ENCODE measurements around the gene CCM2L.

The CCM2L gene

DNA sequence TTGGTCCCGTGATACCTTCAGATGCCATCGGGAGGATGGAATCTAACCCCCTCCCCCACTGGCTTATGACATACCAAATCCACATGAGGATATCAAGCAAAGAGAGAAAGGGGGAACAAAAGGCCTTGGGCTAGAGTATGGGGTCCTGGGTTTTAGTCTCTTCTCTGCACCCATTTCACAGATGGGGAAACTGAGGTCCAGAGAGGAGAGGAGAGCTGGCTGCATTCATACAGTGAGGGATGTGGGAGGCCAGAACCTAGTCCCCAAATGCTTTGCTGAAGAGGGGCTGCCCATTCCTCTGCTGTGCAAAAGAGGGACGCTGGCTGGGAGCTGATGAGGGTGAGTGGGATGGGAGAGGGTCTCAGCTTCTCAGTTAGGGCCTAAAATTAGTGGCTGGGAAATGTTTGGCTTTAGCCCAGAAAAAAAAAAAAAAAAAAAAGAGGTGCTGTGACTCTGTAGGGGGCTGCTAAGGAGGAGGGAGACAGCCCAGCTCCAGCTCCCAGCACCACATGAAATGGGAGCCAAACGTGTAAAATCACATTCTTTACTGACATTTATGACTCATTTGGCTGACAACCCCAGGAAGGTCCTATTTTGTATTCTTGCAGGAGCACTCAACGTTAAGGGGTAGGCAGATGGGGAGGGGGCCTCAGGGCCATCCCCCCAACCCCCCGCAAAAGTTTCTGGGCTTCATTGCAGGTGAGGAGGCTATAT lies 30.4 kb upstream of the CCM2L start:
- H3K27me3 ChIP-seq (ENCODE audit: insufficient read depth, low read length): no peaks in the 10 kb centered on the region
- H3K4me1 ChIP-seq (ENCODE audit: insufficient read depth, low read length): peaks cover 6% of the 10 kb centered on the region
- no peak overlapping the region for H3K4me3 ChIP-seq (ENCODE audit: low read length)
- no peak overlapping the region for H2AFZ ChIP-seq (ENCODE audit: low read depth, low read length)
- no peaks in the 10 kb centered on the region for H3K9me3 ChIP-seq (ENCODE audit: low read length)
- no peaks in the 10 kb centered on the region for H3K36me3 ChIP-seq (ENCODE audit: insufficient read depth, low read length)

DNA sequence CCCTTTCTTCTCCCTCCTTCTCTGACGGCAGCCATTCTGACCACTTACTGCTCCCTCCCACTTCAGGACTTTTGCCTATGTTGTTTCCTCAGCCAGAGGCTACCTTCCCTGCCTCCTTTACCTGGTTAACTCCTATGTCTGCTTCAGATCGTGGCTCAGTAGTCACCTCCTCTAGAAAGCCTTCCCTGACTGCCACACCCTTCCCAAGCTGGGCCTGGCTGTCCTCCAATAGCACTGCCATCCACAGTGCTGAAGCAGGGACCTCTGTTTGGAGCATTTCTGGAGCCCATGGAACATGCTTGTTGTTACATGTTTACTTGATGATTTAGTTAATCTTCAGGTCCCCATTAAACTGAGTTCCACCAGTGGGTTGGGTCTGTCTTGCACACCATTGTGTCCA lies 28.5 kb upstream of the CCM2L start:
- Histone ChIP-seq H2AFZ (ENCODE audit: low read depth, low read length) (no peak overlapping the region), H3K27me3 (ENCODE audit: insufficient read depth, low read length) (no peaks in the 10 kb centered on the region), H3K9me3 (ENCODE audit: low read length) (no peaks in the 10 kb centered on the region), H3K36me3 (ENCODE audit: insufficient read depth, low read length) (no peaks in the 10 kb centered on the region), H3K4me3 (ENCODE audit: low read length) (no peak overlapping the region), H3K4me1 (ENCODE audit: insufficient read depth, low read length) (no peaks in the 10 kb centered on the region)

DNA sequence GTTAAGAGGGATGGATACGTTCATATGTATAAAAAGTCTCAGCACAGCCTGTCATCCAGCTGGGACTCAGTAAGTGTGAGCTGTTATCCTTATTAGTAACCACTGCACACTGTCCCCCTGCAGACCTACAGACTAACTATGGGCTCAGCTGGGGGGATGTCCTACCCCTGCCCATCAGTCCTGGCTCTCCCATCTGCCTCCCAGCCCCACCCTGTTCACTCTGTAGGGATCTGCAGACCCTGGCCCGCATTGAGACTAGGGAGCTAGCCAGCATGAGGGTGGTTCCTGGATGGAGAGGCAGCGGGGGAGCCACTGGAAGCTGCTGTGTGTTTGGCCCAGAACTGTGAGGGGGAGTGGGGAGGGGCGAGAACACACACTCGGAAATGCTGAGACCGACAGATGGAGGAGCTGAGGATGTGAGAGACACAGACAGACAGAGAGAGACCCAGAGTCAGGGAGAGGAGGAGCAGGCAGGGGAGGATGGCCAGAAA lies 25.2 kb upstream of the CCM2L start:
- Histone ChIP-seq H3K36me3 (ENCODE audit: insufficient read depth, low read length) (no peaks in the 10 kb centered on the region), H3K4me3 (ENCODE audit: low read length) (no peak overlapping the region), H3K9me3 (ENCODE audit: low read length) (no peaks in the 10 kb centered on the region), H2AFZ (ENCODE audit: low read depth, low read length) (no peak overlapping the region), H3K27me3 (ENCODE audit: insufficient read depth, low read length) (no peaks in the 10 kb centered on the region), H3K4me1 (ENCODE audit: insufficient read depth, low read length) (no peaks in the 10 kb centered on the region)

DNA sequence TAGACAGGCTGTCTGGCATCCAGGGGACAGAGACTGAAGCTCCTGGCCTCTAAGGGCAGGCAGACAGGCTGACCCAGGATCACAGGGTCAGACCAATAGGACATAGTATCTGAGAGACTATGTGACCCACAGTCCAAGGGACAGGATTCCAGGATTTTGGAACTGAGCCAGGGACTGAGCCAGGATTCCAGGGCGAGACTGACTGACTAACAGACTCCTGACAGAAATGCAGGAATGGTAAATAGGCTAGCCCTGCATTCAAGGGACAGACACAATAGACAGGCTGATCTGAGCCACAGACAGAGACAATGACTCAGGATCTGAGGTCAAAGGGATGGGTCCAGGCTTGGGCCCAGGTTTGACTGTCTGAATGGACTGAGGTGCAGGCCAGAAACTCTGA lies 22.5 kb upstream of the CCM2L start:
- H3K27me3 ChIP-seq (ENCODE audit: insufficient read depth, low read length): peaks cover 1% of the 10 kb centered on the region

DNA sequence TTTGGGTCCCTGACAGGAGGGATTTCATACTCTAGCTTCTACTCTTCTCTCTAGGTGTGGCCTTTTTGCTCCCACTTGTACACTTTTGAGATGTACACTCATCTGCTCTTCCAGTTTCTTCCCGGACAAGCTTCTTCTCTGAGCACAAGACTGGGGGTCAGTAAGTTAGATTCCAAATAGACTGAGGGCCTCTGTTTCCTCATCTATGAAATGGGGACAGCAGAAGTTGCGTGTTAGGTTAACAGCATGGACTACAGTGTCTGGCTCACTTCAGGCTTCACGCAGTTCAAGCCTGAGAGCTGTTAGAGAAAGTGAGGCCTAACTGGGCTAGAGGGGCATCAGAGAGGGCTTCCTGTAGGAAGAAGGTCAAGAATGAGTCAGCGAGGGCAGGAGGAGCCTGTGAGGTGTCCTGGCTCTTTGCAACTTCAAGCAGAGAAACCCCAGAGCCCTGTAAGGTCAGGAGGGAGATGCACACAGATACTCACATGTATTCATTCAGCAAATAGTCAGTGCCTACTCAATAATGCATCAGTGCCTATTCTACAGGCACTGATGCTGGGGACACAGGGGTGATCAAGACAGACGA lies 21.7 kb upstream of the CCM2L start:
- Histone ChIP-seq H3K27me3 (ENCODE audit: insufficient read depth, low read length) (peaks cover 9% of the 10 kb centered on the region), H3K9me3 (ENCODE audit: low read length) (no peaks in the 10 kb centered on the region), H3K36me3 (ENCODE audit: insufficient read depth, low read length) (no peaks in the 10 kb centered on the region)

More for the DNA sequence above, 22.5 kb upstream of the CCM2L start:
- Histone ChIP-seq H2AFZ (ENCODE audit: low read depth, low read length) (no peak overlapping the region), H3K9me3 (ENCODE audit: low read length) (no peaks in the 10 kb centered on the region), H3K36me3 (ENCODE audit: insufficient read depth, low read length) (no peaks in the 10 kb centered on the region), H3K4me3 (ENCODE audit: low read length) (no peak overlapping the region), H3K4me1 (ENCODE audit: insufficient read depth, low read length) (no peaks in the 10 kb centered on the region)

DNA sequence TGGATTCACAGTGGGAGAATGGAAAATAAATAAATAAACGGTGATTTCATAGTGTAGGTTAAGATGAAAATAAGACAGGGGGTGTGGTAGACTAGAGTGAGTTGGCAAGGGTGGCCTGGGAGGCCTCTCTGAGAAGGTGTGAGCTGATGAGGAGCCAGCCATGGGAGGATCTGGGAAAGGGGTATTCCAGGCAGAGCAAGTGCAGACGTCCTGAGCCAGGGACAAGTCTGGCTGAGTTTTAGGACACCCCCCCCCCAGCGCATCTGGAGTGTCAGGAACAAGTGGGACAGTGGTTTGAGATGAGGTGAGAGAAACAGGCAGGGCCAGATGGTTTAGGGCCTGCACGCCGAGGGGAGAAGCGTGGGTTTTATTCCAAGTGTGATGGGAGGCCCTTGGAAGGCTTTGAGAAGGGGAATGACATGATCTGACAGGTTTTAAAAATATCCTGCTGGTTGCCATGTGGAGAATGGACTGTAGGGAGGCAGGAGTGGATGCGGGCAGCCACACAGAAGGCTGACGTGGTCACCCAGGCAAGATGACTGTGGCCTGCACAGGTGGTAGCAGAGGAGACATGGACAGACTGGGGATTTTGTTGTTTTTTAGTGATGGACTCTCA lies 21.1 kb upstream of the CCM2L start:
- Histone ChIP-seq H3K4me3 (ENCODE audit: low read length) (no peak overlapping the region), H3K27me3 (ENCODE audit: insufficient read depth, low read length) (peaks cover 15% of the 10 kb centered on the region), H2AFZ (ENCODE audit: low read depth, low read length) (no peak overlapping the region), H3K4me1 (ENCODE audit: insufficient read depth, low read length) (no peaks in the 10 kb centered on the region), H3K36me3 (ENCODE audit: insufficient read depth, low read length) (no peaks in the 10 kb centered on the region), H3K9me3 (ENCODE audit: low read length) (no peaks in the 10 kb centered on the region)

More for the DNA sequence above, 21.7 kb upstream of the CCM2L start:
- no peak overlapping the region for H3K4me3 ChIP-seq (ENCODE audit: low read length)
- no peak overlapping the region for H2AFZ ChIP-seq (ENCODE audit: low read depth, low read length)
- H3K4me1 ChIP-seq (ENCODE audit: insufficient read depth, low read length): no peaks in the 10 kb centered on the region

DNA sequence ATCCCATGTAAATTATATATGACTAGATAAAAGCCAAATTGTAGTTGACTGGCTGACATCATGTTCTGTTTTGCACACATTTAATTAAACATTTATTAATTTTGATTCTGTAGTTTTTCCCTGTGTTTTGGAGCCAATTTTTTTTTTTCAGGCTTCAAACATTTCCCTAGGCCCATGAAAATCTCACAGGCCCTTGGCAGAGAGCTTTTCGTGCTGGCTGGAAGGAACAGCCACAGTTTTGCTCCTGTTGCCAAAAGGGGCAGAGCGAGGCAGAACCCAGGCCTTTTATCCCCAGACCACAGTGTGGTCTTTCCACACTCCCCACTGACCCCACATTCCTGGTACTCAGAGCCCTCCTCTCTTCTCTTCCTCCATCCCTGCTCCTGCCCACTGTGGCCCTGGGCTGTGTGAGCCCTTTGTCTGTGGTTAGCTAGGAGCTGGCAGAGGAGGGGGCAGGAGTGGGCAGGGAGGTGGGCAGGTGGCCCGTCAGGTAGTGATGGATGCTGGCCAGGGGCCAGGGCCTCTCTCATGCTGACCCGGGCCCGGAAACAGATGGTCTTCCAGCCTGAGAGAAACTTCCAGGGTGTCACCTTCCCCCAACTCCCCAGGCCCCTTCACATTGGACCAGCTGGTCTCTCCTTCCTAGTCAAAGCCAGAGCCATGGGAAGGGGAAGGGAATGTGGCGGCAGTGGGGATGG lies 19.4 kb upstream of the CCM2L start:
- H3K4me3 ChIP-seq (ENCODE audit: low read length): no peak overlapping the region
- H2AFZ ChIP-seq (ENCODE audit: low read depth, low read length): no peak overlapping the region
- H3K27me3 ChIP-seq (ENCODE audit: insufficient read depth, low read length): peaks cover 32% of the 10 kb centered on the region
- no peaks in the 10 kb centered on the region for H3K36me3 ChIP-seq (ENCODE audit: insufficient read depth, low read length)
- no peaks in the 10 kb centered on the region for H3K4me1 ChIP-seq (ENCODE audit: insufficient read depth, low read length)
- H3K9me3 ChIP-seq (ENCODE audit: low read length): no peaks in the 10 kb centered on the region

DNA sequence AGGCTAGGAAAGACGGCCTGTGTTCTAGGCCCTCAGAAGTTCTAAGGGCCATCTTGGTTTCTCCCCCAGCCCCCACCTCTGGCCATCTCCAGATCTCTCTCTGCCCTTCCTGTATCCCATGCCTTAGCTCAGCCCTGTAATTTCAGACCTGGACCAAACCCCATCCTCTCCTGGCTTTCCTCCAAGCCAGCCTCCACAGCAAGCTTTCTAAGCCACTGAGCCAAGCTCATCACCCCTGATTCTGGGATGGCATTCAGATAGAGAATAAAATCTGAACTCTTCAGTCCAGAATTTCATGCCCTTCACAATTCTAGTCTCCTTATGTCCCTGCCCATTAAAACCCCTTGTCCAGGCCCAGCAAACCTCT lies 18.9 kb upstream of the CCM2L start:
- Histone ChIP-seq H3K4me3 (ENCODE audit: low read length) (no peak overlapping the region), H3K27me3 (ENCODE audit: insufficient read depth, low read length) (peaks cover 36% of the 10 kb centered on the region), H2AFZ (ENCODE audit: low read depth, low read length) (no peak overlapping the region)

DNA sequence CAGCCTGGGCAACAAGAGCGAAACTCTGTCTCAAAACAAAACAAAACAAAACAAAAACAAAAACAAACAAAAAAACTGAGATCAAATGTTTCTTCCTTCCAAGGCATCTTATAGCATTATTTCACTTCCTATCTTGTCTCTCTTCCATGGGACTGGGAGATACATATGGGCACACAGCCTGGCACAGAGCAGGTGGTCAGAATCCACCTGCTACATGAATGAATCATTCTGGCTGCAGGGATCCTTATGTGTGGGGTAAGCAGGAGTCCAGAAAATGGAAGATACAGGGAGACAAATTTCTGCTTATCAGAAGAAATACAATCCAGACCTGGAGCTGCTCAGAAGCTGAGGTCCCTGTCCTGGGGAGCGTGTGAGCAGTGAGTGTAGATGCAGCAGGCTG lies 18.2 kb upstream of the CCM2L start:
- peaks cover 3% of the 10 kb centered on the region for H3K9me3 ChIP-seq (ENCODE audit: low read length)
- H3K36me3 ChIP-seq (ENCODE audit: insufficient read depth, low read length): no peaks in the 10 kb centered on the region
- no peak overlapping the region for H2AFZ ChIP-seq (ENCODE audit: low read depth, low read length)
- no peak overlapping the region for H3K4me3 ChIP-seq (ENCODE audit: low read length)
- H3K4me1 ChIP-seq (ENCODE audit: insufficient read depth, low read length): no peaks in the 10 kb centered on the region
- H3K27me3 ChIP-seq (ENCODE audit: insufficient read depth, low read length): peaks cover 42% of the 10 kb centered on the region

More for the DNA sequence above, 18.9 kb upstream of the CCM2L start:
- H3K36me3 ChIP-seq (ENCODE audit: insufficient read depth, low read length): no peaks in the 10 kb centered on the region
- no peaks in the 10 kb centered on the region for H3K9me3 ChIP-seq (ENCODE audit: low read length)
- H3K4me1 ChIP-seq (ENCODE audit: insufficient read depth, low read length): no peaks in the 10 kb centered on the region

DNA sequence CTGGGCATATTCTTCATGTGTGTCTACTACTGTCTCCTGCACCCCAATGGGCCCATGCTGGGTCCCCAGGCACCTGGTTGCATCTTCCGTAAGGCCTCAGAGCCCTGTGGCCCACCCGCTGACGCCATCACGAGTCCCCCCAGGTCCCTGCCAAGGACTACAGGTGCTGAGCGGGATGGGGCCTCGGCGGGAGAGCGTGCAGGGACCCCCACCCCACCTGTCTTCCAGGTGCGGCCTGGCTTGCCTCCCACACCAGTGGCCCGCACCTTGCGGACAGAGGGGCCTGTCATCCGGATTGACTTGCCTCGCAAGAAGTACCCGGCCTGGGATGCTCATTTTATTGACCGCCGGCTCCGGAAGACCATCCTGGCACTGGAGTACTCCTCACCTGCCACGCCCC lies 13.2 kb upstream of the CCM2L start:
- Histone ChIP-seq H2AFZ (ENCODE audit: low read depth, low read length) (no peak overlapping the region), H3K9me3 (ENCODE audit: low read length) (peaks cover 3% of the 10 kb centered on the region), H3K4me3 (ENCODE audit: low read length) (no peak overlapping the region), H3K27me3 (ENCODE audit: insufficient read depth, low read length) (peaks cover 48% of the 10 kb centered on the region), H3K36me3 (ENCODE audit: insufficient read depth, low read length) (no peaks in the 10 kb centered on the region), H3K4me1 (ENCODE audit: insufficient read depth, low read length) (no peaks in the 10 kb centered on the region)

DNA sequence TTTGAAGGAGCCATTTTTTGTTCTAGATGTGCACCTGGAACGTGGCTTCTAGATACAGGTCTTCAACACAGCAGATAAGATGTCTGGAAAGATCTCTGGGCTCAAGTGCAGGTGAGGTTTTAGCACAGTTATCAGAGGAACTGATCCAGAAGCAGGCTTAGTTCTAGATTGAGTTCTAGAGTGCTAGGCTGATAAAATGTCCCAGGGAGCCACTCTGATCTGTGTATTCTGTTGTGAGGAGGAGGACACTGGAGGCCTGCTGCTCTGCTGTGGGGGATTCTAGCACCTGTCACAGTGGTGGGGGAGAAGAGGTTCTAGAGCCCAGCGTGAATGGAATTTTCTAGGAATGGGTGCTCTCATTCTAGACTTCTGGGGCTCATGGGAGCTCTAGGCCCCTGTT lies 12.0 kb upstream of the CCM2L start:
- no peak overlapping the region for H2AFZ ChIP-seq (ENCODE audit: low read depth, low read length)
- H3K27me3 ChIP-seq (ENCODE audit: insufficient read depth, low read length): peaks cover 41% of the 10 kb centered on the region

DNA sequence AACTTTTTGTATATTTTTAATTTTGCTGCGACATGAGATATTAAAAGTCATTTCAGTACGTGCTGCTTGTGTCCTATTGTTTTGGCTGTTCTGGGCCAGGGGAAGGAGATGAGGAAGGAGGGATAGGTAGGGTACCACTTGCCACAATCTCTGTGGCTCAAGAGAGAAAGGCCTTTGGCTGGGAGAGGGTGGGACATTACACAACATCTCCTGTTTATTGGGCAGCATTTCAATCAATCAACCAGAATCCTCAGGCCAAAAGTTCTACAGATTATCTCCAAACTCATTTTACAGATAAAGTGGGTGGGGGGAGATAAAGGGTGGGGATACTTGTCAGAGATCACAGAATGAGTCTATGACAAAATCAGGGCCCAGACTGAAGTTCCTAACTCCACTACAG lies 6.9 kb upstream of the CCM2L start:
- Histone ChIP-seq H3K4me1 (ENCODE audit: insufficient read depth, low read length) (peaks cover 4% of the 10 kb centered on the region), H2AFZ (ENCODE audit: low read depth, low read length) (no peak overlapping the region), H3K36me3 (ENCODE audit: insufficient read depth, low read length) (no peaks in the 10 kb centered on the region), H3K4me3 (ENCODE audit: low read length) (no peak overlapping the region), H3K9me3 (ENCODE audit: low read length) (no peaks in the 10 kb centered on the region), H3K27me3 (ENCODE audit: insufficient read depth, low read length) (peaks cover 13% of the 10 kb centered on the region)

More for the DNA sequence above, 12.0 kb upstream of the CCM2L start:
- Histone ChIP-seq H3K9me3 (ENCODE audit: low read length) (peaks cover 3% of the 10 kb centered on the region), H3K4me1 (ENCODE audit: insufficient read depth, low read length) (no peaks in the 10 kb centered on the region), H3K4me3 (ENCODE audit: low read length) (no peak overlapping the region), H3K36me3 (ENCODE audit: insufficient read depth, low read length) (no peaks in the 10 kb centered on the region)

DNA sequence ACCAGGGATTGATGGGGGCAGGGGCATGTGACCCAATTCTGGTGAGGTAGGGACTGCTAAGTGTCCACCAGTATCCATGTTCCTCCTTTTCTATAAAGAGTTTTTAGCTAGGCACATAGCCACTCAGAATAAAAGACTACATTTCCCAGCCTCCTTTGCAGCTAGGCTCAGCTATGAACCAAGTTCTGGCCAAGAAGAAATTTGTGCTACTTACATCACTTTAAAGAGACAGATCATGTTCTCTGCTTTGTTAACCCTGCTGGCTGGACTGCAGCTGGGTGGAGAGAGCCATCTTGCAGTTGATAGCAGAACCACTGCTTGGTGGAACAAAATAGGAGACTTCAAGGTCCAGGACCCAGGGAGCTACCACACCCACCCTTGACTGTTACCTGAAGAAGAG lies 5.3 kb upstream of the CCM2L start:
- H3K27me3 ChIP-seq (ENCODE audit: insufficient read depth, low read length): peaks cover 13% of the 10 kb centered on the region
- no peak overlapping the region for H2AFZ ChIP-seq (ENCODE audit: low read depth, low read length)
- peaks cover 4% of the 10 kb centered on the region for H3K4me1 ChIP-seq (ENCODE audit: insufficient read depth, low read length)
- no peak overlapping the region for H3K4me3 ChIP-seq (ENCODE audit: low read length)
- no peaks in the 10 kb centered on the region for H3K36me3 ChIP-seq (ENCODE audit: insufficient read depth, low read length)
- H3K9me3 ChIP-seq (ENCODE audit: low read length): no peaks in the 10 kb centered on the region
